WI38 (cell line): ENCODE results near the gene IMMP2L.

Source experiments
- H3K4me3 ChIP-seq: 2 replicates; pipeline ENCODE4 v1.5.1; 2011; ENCODE audit warnings: low read depth, mild to moderate bottlenecking, control low read depth, low read length
- CTCF ChIP-seq: IDR thresholded peaks from 2 replicates; pipeline ENCODE4 v1.5.1; 2012; ENCODE audit warnings: low read depth, mild to moderate bottlenecking, control low read depth, low read length

IMMP2L gene

DNA sequence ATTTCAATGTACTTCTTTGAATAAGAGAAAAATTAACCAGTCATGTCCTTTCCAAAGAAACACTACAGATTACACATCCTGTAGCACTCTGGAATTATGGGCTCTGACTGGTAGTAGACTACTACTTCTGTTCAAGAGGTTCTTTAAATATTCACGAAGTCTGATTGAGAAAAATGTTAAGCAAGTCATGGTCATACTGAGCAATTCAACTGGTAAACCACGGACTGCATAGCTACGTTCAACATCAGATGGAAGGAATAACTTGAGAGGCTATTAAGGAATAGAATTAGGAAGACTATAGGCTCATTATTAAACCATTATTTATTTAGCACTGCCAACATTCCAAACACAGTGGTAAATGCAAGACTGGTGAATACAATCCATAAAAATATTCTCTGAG is 160.8 kb downstream of the IMMP2L start:
- TF ChIP-seq CTCF, result no peak
- no peak overlapping the region for H3K4me3 ChIP-seq

DNA sequence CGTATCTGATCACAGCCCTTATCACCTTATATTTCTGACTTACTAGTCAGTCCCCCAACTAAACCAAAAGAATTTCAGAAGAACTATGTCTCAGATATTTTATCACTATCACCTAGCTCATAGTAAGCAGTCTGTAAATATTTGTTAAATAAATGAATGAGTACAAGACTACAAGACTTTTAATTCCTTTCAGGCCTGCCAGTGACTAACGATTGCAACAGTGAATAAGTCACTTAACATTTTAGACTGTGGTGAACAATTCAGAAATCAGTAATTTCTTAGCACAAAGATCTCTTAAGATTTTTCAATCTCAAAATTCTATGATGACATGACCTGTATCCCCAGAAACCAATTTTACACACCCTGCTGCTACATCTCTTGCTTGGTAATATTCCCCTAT is 162.2 kb downstream of the IMMP2L start:
- no peak for TF ChIP-seq CTCF
- no peak overlapping the region for H3K4me3 ChIP-seq

DNA sequence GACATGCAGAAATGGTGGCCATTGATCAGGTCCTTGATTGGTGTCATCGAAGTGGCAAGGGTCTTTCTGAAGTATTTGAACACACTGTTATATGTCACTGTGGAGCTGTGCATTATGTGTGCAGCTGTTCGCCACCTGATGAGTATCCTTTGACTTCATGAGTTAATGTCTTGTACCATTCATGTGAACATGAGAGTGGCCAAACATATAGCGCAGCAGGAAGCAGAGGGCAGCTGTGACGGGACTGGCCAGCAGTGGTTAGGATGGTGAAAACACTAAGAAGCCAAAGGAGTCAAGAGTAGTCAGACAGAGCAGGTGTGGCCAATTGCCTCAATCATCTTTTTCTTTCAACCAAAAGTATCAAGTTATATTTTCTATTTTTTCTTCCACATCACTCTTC is 167.4 kb downstream of the IMMP2L start:
- TF ChIP-seq CTCF, result no peak
- H3K4me3 ChIP-seq, result no peak overlapping the region

DNA sequence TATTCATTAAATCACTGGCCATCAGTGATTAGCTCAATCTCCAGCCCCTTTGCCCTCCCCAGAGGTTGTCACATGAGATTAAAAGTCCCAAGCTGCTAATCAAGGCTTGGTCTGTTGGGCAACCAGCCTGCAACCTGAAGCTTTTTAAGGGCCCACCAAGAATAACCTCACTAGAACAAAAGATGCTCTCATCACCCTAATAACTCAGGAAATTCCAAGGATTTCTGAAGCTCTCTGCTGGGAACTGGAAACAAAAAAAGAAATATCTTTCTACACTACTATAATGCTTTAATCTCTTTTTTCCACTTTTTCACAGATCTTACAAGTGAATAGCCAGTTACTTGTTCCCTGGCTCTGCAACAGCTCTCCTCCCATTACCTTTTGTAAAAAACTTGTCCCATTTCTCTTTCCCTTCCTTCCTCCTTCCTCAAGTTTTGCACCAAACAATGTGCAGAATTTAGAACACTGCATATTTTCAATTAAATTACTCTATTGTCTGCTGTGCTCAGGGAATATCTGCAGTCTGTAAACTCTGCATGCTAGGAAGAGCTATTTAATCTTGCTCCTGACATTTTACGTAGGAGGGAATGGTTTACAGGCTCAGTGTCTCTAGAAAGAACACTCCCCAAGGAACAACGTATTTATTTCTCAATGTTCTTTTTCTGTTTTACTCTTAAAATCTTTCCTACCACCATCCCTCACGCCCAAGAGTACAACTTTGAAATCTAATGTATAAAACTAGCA is 169.1 kb downstream of the IMMP2L start:
- TF ChIP-seq CTCF, result no peak
- H3K4me3 ChIP-seq, result no peak overlapping the region

GRCh38 chr7:111392294-111392693 is 170.0 kb downstream of the IMMP2L start:
- no peak for TF ChIP-seq CTCF
- H3K4me3 ChIP-seq, result no peak overlapping the region

- no peak for TF ChIP-seq CTCF
- H3K4me3 ChIP-seq, result no peak overlapping the region
These were observed 172.3 kb downstream of the IMMP2L start for GRCh38 chr7:111390000-111390399.

GRCh38 chr7:111388912-111389311 is 173.4 kb downstream of the IMMP2L start:
- no peak for TF ChIP-seq CTCF
- no peak overlapping the region for H3K4me3 ChIP-seq
